K562 (cell line): ENCODE measurements around the gene NECTIN2. TPM values are rescaled to one million over a fixed set of nuclear protein-coding genes. Genes with fewer than 3 reads are reported as not detected.
"Not testable (repeated sequence)": the region's sequence is repeated elsewhere in the genome, so short reads cannot be mapped to it uniquely, and the experiment has no call there.

Source experiments
- ATAC-seq: fragments of 200-7000 bp; cut with Tn5 transposase; 3 replicates; pipeline ENCODE4 v1.9.1; 2020; ENCODE audit warnings: moderate library complexity
- BruUV-seq: library from RNA; stranded (reverse); fragments of 400-500 nt; replicated peaks from 2 replicates; lab custom pipeline; 2021; lab: Mats Ljungman, UMichigan
- CTCF ChIA-PET: fragments of 300-600 bp; formaldehyde crosslinking; extraction: SDS; loops from one replicate; lab custom pipeline; 2021; ENCODE audit warnings: low intra/inter-chr PET ratio; lab: Yijun Ruan, JAX
- POLR2A ChIA-PET: fragments of 300-600, 350-650 bp; sonication (Branson Sonifier 250); formaldehyde crosslinking; extraction: SDS; loops from one replicate; lab custom pipeline; 2021; ENCODE audit warnings: antibody characterized with exemption, inconsistent platforms; lab: Yijun Ruan, JAX
- DNase-seq, 4 experiments: peaks; one replicate each; pipeline versions ENCODE4 v3.0.0 to v3.0.0-alpha.2; 2011 to 2018; ENCODE audit warnings: low spot score in 3 of 4, mixed read lengths in 3 of 4; ENCODE audit errors: extremely low read depth in 1 of 4
- FAIRE-seq: peaks from 2 replicates; lab custom pipeline; 2011; peaks lifted over from hg19 to GRCh38; lab: Jason Lieb, UNC
- H2AFZ ChIP-seq: 2 replicates; pipeline ENCODE4 v1.6.0; 2011; ENCODE audit warnings: low read depth, low read length, control low read depth, inconsistent platforms
- H3K27ac ChIP-seq: fragments of 200-600 bp; 3 replicates; pipeline ENCODE4 v1.8.0; 2011; ENCODE audit warnings: low read depth, mild to moderate bottlenecking, control low read depth, inconsistent platforms, low read length, moderate library complexity, mixed read lengths; ENCODE audit errors: extremely low read depth
- H3K27me3 ChIP-seq, 2 experiments: fragments of 300-600 bp in 1 of 2; 2 replicates in 1 of 2; 3 replicates in 1 of 2; pipeline versions ENCODE4 v1.6.0 to v1.8.0; 2011; ENCODE audit warnings: inconsistent platforms in 2 of 2, low read length in 2 of 2, mild to moderate bottlenecking in 1 of 2, mixed read lengths in 1 of 2, moderate library complexity in 1 of 2; ENCODE audit not compliant: control insufficient read depth in 2 of 2, insufficient read depth in 2 of 2
- H3K36me3 ChIP-seq: fragments of 300-600 bp; 3 replicates; pipeline ENCODE4 v1.8.0; 2011; ENCODE audit warnings: mild to moderate bottlenecking, low read length, inconsistent platforms; ENCODE audit not compliant: control insufficient read depth, insufficient read depth
- H3K4me1 ChIP-seq, 2 experiments: fragments of 200-600 bp in 1 of 2; replicated peaks in 1 of 2; 2 replicates in 1 of 2; 3 replicates in 1 of 2; pipeline versions ENCODE4 v1.5.1 to v1.8.0; 2011; ENCODE audit warnings: inconsistent platforms in 2 of 2, low read length in 2 of 2, mild to moderate bottlenecking in 1 of 2, mixed read lengths in 1 of 2, moderate library complexity in 1 of 2; ENCODE audit not compliant: control insufficient read depth in 2 of 2, insufficient read depth in 2 of 2
- H3K4me2 ChIP-seq: 2 replicates; pipeline ENCODE4 v1.6.1; 2011; ENCODE audit warnings: low read length, control low read depth, inconsistent platforms, mixed read lengths; ENCODE audit not compliant: insufficient read depth
- H3K4me3 ChIP-seq: fragments of 200-600 bp; sonication (generic), shearing (Covaris generic); 2 replicates; pipeline ENCODE4 v1.5.1; 2016; ENCODE audit warnings: control low read depth, inconsistent platforms
- H3K79me2 ChIP-seq: fragments of 200-600 bp; 3 replicates; pipeline ENCODE4 v1.8.0; 2011; ENCODE audit warnings: low read length, inconsistent platforms; ENCODE audit not compliant: control insufficient read depth, insufficient read depth
- H3K9ac ChIP-seq, 2 experiments: 2 replicates each; pipeline versions ENCODE4 v1.6.0 to v1.6.1; 2011; ENCODE audit warnings: low read depth in 2 of 2, low read length in 2 of 2, control low read depth in 1 of 2, inconsistent platforms in 1 of 2, mild to moderate bottlenecking in 1 of 2, mixed read lengths in 1 of 2; ENCODE audit not compliant: insufficient read depth in 1 of 2
- H3K9me1 ChIP-seq: one replicate; pipeline ENCODE4 v1.6.0; 2011; ENCODE audit warnings: inconsistent platforms, mild to moderate bottlenecking, low read length, moderate library complexity; ENCODE audit not compliant: control insufficient read depth, insufficient read depth
- H3K9me3 ChIP-seq: replicated peaks from 2 replicates; pipeline ENCODE4 v1.5.1; 2011; ENCODE audit warnings: low read depth, low read length, inconsistent platforms; ENCODE audit not compliant: control insufficient read depth, insufficient read depth
- H4K20me1 ChIP-seq: replicated peaks from 2 replicates; pipeline ENCODE4 v1.6.1; 2011; ENCODE audit warnings: low read length, inconsistent platforms, mixed read lengths; ENCODE audit not compliant: control insufficient read depth, insufficient read depth
- ETS2 ChIP-seq: IDR thresholded peaks from 2 replicates; pipeline ENCODE4 v1.6.1; 2016; ENCODE audit warnings: borderline replicate concordance, missing genetic modification characterization, mild to moderate bottlenecking, moderate library complexity, missing compliant biosample characterization; ENCODE audit not compliant: poor library complexity, severe bottlenecking
- MGA ChIP-seq: fragments of 450-650 bp; IDR thresholded peaks from 2 replicates; pipeline ENCODE4 v1.6.1; 2016; ENCODE audit warnings: mild to moderate bottlenecking, moderate library complexity
- WGBS: fragments of 100-300 bp; shearing (Covaris generic); methylation state at CpG from one replicate; pipeline ENCODE4 v1.1.6; 2016; ENCODE audit warnings: low coverage, mixed read lengths; ENCODE audit not compliant: insufficient coverage; ENCODE audit errors: missing lambda C conversion rate; 5-methylcytosine and 5-hydroxymethylcytosine counted together
- in situ Hi-C: fragments of 300-500 bp; cut with MboI; formaldehyde crosslinking; loops from 4 replicates; pipeline ENCODE4 v1.15.0; 2018; ENCODE audit warnings: inconsistent platforms, mixed read lengths
- intact Hi-C: fragments of 100-400 bp; cut with micrococcal nuclease; formaldehyde crosslinking; loops from 2 replicates; pipeline ENCODE4 v1.14.2; 2022
- polyA plus RNA-seq, 8 experiments: library from polyadenylated mRNA; depleted of rRNA in 4 of 8; stranded (reverse) in 5 of 8; unstranded in 3 of 8; fragments of >200 nt; fragmentation: Nextera tagmentation in 2 of 8; fragmentation: Illumina TruSeq in 1 of 8; extraction: Ambion mirVana in 2 of 8; extraction: Trizol in 1 of 8; gene quantifications; 2 replicates each; pipeline versions ENCODE4 v1.2.1 to v1.2.3, GENCODE V29; 2011 to 2014; ENCODE audit warnings: inconsistent platforms in 1 of 8, missing spikeins in 1 of 8
- total RNA-seq, 7 experiments: library from RNA; depleted of rRNA in 6 of 7; stranded (reverse); fragments of >200 nt in 6 of 7; fragmentation: Illumina TruSeq in 2 of 7; extraction: Trizol in 2 of 7; gene quantifications; 2 replicates each; pipeline versions ENCODE4 v1.2.1 to v1.2.3, GENCODE V29; 2011 to 2021; ENCODE audit warnings: low replicate concordance in 1 of 7

The NECTIN2 gene
- total and polyA plus RNA-seq, 9 of the 15 experiments (the other 6 are each of a cell fraction or from before 2014, with no cell fraction given), result 3.9 to 94.9 (median 34.9) TPM

GRCh38 chr19:44861576-44861975 lies 15.5 kb downstream of the NECTIN2 start:
- Histone ChIP-seq H3K4me1 (peaks cover 5 to 11% of the 10 kb centered on the region in 2 experiments), H3K36me3 (peaks cover 38% of the 10 kb centered on the region), H3K79me2 (peaks cover 20% of the 10 kb centered on the region; the same call in 2 of the 3 replicates)
- H3K4me3 ChIP-seq, H3K4me2 ChIP-seq, H3K27me3 ChIP-seq, H3K9ac ChIP-seq, CTCF ChIA-PET, BruUV-seq, H3K27ac ChIP-seq, intact Hi-C loops, in situ Hi-C loops, H4K20me1 ChIP-seq, ATAC-seq, H3K9me3 ChIP-seq, H2AFZ ChIP-seq, H3K9me1 ChIP-seq, DNase-seq: not testable (repeated sequence)
- POLR2A ChIA-PET, result interaction anchor here (0.6 kb wide), 1 partner anchor 64 kb away, joined by 3 read pairs; no protein-coding TSS in a partner anchor
- 65% methylated on average over 3 of the region's 3 CpGs for WGBS
- FAIRE-seq, result peak; percentile 63

- Histone ChIP-seq H3K27ac (no peak overlapping the region), H3K9me1 (no peaks in the 10 kb centered on the region), H3K4me2 (no peak overlapping the region), H3K79me2 (peaks cover 5% of the 10 kb centered on the region; the same call in 2 of the 3 replicates), H4K20me1 (no peaks in the 10 kb centered on the region), H3K9me3 (no peaks in the 10 kb centered on the region), H3K9ac (no peak overlapping the region), H3K4me1 (peaks cover 0 to 7% of the 10 kb centered on the region in 2 experiments; a peak in 2 of 5 replicates), H3K4me3 (no peak overlapping the region), H3K27me3 (no peaks in the 10 kb centered on the region), H2AFZ (no peak overlapping the region), H3K36me3 (peaks cover 43% of the 10 kb centered on the region)
- FAIRE-seq (no peak), DNase-seq (no peak), ATAC-seq (no peak)
- ChIA-PET CTCF (no interaction called here), POLR2A (interaction anchor here (0.9 kb wide), 1 partner anchor 14 kb away, joined by 3 read pairs; no protein-coding TSS in a partner anchor)
- in situ Hi-C loops (no loop called here), intact Hi-C loops (no loop called here)
- 90% methylated on average over 1 of the region's 2 CpGs for WGBS
- no TSS peak for BruUV-seq
- TF ChIP-seq MGA (no peak), ETS2 (tag) (no peak)
These were observed 17.9 kb downstream of the NECTIN2 start for GRCh38 chr19:44863990-44864389.
